OCI-LY3 (cell line): ENCODE results near the gene ECE1.
"Not testable (repeated sequence)": the region's sequence is repeated elsewhere in the genome, so short reads cannot be mapped to it uniquely, and the experiment has no call there.

Experiments used
- H2AFZ ChIP-seq: fragments of 200-600, 300-600 bp; shearing (Covaris generic); 2 replicates; pipeline ENCODE4 v1.6.0; 2014; ENCODE audit warnings: antibody characterized with exemption, low read depth, low read length
- H3K27ac ChIP-seq: fragments of 200-600, 300-600 bp; sonication (generic); 2 replicates; pipeline ENCODE4 v1.5.1; 2014; ENCODE audit warnings: mild to moderate bottlenecking, low read length, moderate library complexity, mixed read lengths
- H3K27me3 ChIP-seq: fragments of 200-600, 300-600 bp; sonication (generic); 2 replicates; pipeline ENCODE4 v1.6.1; 2014; ENCODE audit warnings: low read depth, low read length, mixed read lengths
- H3K36me3 ChIP-seq: fragments of 200-600, 300-600 bp; sonication (generic); replicated peaks from 2 replicates; pipeline ENCODE3; 2014; ENCODE audit warnings: low read depth, low read length, mixed read lengths
- H3K4me1 ChIP-seq: fragments of 300-600, 200-600 bp; sonication (generic); 2 replicates; pipeline ENCODE4 v1.6.1; 2014; ENCODE audit warnings: low read length, mixed read lengths
- H3K4me2 ChIP-seq: fragments of 200-600, 300-600 bp; sonication (generic); 2 replicates; pipeline ENCODE4 v1.6.1; 2014; ENCODE audit warnings: low read length, mixed read lengths
- H3K4me3 ChIP-seq: fragments of 300-600, 200-600 bp; sonication (generic); 2 replicates; pipeline ENCODE4 v1.5.1; 2014; ENCODE audit warnings: antibody characterized with exemption, mild to moderate bottlenecking, low read length, moderate library complexity
- H3K79me2 ChIP-seq: fragments of 300-600, 200-600 bp; shearing (Covaris generic); 2 replicates; pipeline ENCODE4 v1.6.1; 2014; ENCODE audit warnings: mild to moderate bottlenecking, low read length, mixed read lengths
- H3K9ac ChIP-seq: fragments of 300-600, 200-600 bp; shearing (Covaris generic); 2 replicates; pipeline ENCODE4 v1.6.0; 2014; ENCODE audit warnings: mild to moderate bottlenecking, low read length, moderate library complexity
- H3K9me3 ChIP-seq: fragments of 200-600, 300-600 bp; shearing (Covaris generic); 2 replicates; pipeline ENCODE4 v1.6.1; 2014; ENCODE audit warnings: low read length, mixed read lengths; ENCODE audit not compliant: insufficient read depth
- H4K20me1 ChIP-seq: fragments of 200-600, 300-600 bp; sonication (generic); 2 replicates; pipeline ENCODE4 v1.6.1; 2016; ENCODE audit warnings: low read length, mixed read lengths; ENCODE audit not compliant: insufficient read depth
- EZH2phosphoT487 ChIP-seq: fragments of 200-600 bp; shearing (Covaris generic); IDR thresholded peaks from 2 replicates; pipeline ENCODE4 v1.6.1; 2018; ENCODE audit warnings: antibody characterized with exemption, mixed run types, low read depth
- TF ChIP-seq, protein P1 (sequence below): fragments of 200-600, 300-600 bp; sonication (generic); IDR thresholded peaks from 2 replicates; pipeline ENCODE4 v1.5.1; 2014; ENCODE audit warnings: antibody characterized with exemption, low read length, low read depth

Gene ECE1

DNA sequence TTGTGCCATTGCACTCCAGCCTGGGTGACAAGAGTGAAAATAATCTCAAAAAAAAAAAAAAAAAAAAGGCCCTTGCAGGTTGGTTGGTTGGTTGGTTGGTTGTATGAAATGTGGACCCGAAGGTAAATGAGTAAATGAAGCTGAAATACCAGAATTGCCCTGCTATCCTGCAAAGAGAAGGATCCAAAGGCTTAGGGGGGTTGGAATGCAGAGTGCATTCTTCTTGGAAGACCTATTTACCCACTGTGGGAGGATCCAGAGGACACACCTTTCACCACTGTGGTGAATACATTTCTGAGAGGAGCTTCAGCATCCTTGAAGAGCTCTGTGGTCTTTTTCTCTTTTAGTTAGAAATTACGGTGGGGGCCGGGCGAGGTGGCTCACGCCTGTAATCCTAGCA, 84.8 kb downstream of the ECE1 start:
- peaks cover 6% of the 10 kb centered on the region for H3K4me1 ChIP-seq
- no peaks in the 10 kb centered on the region for H3K9me3 ChIP-seq
- no peak overlapping the region for H3K27ac ChIP-seq
- H3K9ac ChIP-seq = no peak overlapping the region
- no peaks in the 10 kb centered on the region for H3K36me3 ChIP-seq
- H3K27me3 ChIP-seq = no peaks in the 10 kb centered on the region
- no peak overlapping the region for H3K4me2 ChIP-seq
- no peak overlapping the region for H2AFZ ChIP-seq
- H3K4me3 ChIP-seq = no peak overlapping the region
- H3K79me2 ChIP-seq = no peaks in the 10 kb centered on the region
- TF ChIP-seq, protein P1, sequence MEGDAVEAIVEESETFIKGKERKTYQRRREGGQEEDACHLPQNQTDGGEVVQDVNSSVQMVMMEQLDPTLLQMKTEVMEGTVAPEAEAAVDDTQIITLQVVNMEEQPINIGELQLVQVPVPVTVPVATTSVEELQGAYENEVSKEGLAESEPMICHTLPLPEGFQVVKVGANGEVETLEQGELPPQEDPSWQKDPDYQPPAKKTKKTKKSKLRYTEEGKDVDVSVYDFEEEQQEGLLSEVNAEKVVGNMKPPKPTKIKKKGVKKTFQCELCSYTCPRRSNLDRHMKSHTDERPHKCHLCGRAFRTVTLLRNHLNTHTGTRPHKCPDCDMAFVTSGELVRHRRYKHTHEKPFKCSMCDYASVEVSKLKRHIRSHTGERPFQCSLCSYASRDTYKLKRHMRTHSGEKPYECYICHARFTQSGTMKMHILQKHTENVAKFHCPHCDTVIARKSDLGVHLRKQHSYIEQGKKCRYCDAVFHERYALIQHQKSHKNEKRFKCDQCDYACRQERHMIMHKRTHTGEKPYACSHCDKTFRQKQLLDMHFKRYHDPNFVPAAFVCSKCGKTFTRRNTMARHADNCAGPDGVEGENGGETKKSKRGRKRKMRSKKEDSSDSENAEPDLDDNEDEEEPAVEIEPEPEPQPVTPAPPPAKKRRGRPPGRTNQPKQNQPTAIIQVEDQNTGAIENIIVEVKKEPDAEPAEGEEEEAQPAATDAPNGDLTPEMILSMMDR = no peak
- no peak for TF ChIP-seq EZH2phosphoT487
- H4K20me1 ChIP-seq = no peaks in the 10 kb centered on the region

DNA sequence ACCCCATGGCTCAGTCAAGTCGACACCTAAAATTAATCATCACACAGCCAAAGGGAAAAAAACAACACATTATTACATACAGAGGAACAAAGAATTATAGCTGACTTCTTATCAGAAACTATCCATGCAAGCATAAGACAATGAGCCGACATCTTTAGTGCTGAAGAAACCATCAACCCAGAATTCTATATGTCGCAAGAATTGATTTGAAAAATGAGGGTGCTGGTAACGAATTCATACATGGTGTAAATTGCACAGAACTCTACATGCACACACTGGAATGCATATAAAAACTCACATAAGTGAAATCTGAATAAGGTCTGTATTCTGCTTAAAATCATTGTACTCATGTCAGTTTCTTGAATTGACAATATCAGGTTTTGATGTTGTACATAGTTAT, 88.6 kb downstream of the ECE1 start:
- Histone ChIP-seq H3K4me3 (no peak overlapping the region), H3K79me2 (no peaks in the 10 kb centered on the region), H3K27ac (no peak overlapping the region), H4K20me1 (no peaks in the 10 kb centered on the region), H3K9me3 (no peaks in the 10 kb centered on the region), H3K9ac (no peak overlapping the region), H3K27me3 (no peaks in the 10 kb centered on the region), H3K4me2 (no peak overlapping the region), H2AFZ (no peak overlapping the region), H3K4me1 (no peaks in the 10 kb centered on the region), H3K36me3 (no peaks in the 10 kb centered on the region)
- TF ChIP-seq, protein P1 = no peak
- no peak for TF ChIP-seq EZH2phosphoT487

DNA sequence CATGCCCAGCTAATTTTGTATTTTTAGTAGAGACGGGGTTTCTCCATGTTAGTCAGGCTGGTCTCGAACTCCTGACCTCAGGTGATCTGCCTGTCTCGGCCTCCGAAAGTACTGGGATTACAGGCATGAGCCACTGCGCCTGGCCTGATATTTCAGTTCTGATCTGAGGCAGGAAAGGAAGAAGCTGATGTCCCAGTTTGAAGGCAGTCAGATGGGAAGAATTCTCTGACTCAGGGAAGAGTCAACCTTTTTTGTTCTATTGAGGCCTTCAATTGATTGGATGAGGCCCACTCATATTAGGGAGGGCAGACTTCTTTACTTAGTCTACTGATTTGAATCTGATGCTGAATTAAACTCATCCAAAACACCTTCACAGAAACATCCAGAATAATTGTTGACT, 89.0 kb downstream of the ECE1 start:
- not testable (repeated sequence) for H3K4me2 ChIP-seq, H3K4me3 ChIP-seq, H3K27ac ChIP-seq, H3K79me2 ChIP-seq, H3K9me3 ChIP-seq, H3K36me3 ChIP-seq, H3K9ac ChIP-seq, H3K4me1 ChIP-seq, H4K20me1 ChIP-seq, H3K27me3 ChIP-seq, H2AFZ ChIP-seq

DNA sequence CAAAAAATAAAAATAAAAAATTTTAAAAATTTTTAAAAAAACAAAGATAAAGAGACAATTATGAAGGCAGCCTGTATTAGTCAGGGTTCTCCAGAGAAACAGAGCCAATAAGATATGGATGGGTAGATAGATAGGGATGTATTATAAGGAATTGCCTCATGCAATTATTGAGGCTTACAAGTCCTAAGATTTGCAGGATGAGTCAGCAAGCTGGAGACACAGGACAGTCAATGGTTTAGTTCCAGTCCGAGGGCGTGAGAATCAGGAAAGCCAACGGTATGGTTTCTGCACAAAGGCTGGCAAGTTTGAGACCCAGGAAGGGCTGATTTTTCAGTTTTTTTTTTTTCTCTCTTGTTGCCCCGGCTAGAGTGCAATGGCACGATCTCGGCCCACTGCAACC, 89.5 kb downstream of the ECE1 start:
- H3K27ac ChIP-seq = no peak overlapping the region
- H3K79me2 ChIP-seq = no peaks in the 10 kb centered on the region
- no peak overlapping the region for H3K9ac ChIP-seq
- H3K4me1 ChIP-seq = no peaks in the 10 kb centered on the region
- H3K4me3 ChIP-seq = no peak overlapping the region
- H4K20me1 ChIP-seq = no peaks in the 10 kb centered on the region
- no peak overlapping the region for H2AFZ ChIP-seq
- no peaks in the 10 kb centered on the region for H3K27me3 ChIP-seq
- no peaks in the 10 kb centered on the region for H3K9me3 ChIP-seq
- no peaks in the 10 kb centered on the region for H3K36me3 ChIP-seq
- H3K4me2 ChIP-seq = no peak overlapping the region
- no peak for TF ChIP-seq EZH2phosphoT487
- TF ChIP-seq, protein P1 = no peak

DNA sequence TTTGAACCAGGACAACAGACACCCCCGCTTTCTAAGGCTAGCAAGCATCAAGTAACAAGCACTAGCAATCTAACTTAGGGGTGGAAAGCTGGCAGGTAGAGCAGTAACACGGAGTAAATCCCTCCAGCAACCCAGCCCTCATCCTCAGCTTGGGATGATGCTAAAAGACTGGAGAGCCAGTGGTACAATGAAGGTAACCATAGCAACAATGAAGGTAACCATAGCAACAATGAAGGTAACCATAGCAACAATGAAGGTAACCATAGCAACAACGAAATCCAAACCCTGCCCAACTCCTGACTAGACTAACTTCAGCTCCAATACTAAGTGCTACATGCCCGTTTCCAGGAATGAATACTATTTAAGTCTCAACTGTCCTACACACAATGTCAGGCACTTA, 91.3 kb downstream of the ECE1 start:
- Histone ChIP-seq H3K27ac (no peak overlapping the region), H3K79me2 (no peaks in the 10 kb centered on the region), H3K4me1 (no peaks in the 10 kb centered on the region), H3K9ac (no peak overlapping the region), H3K4me2 (no peak overlapping the region), H2AFZ (no peak overlapping the region), H3K36me3 (no peaks in the 10 kb centered on the region), H3K27me3 (no peaks in the 10 kb centered on the region), H3K9me3 (no peaks in the 10 kb centered on the region), H3K4me3 (no peak overlapping the region), H4K20me1 (no peaks in the 10 kb centered on the region)
- TF ChIP-seq, protein P1 = no peak
- no peak for TF ChIP-seq EZH2phosphoT487
